HEK293 (cell line): ENCODE data around the gene ZFP36L1.

ENCODE experiments used
- HOXA7 ChIP-seq: sonication (generic); formaldehyde crosslinking; IDR thresholded peaks from 2 replicates; pipeline ENCODE4 v1.8.1; 2022; ENCODE audit warnings: missing genetic modification reagents, borderline replicate concordance
- KLF16 ChIP-seq: fragments of 450-650 bp; formaldehyde crosslinking; IDR thresholded peaks from 2 replicates; pipeline ENCODE4 v1.5.1; 2017; ENCODE audit warnings: missing biosample characterization, missing genetic modification characterization
- RBAK ChIP-seq: fragments of 450-650 bp; formaldehyde crosslinking; IDR thresholded peaks from 2 replicates; pipeline ENCODE4 v1.5.1; 2016; ENCODE audit warnings: missing biosample characterization, missing genetic modification characterization
- REST ChIP-seq: fragments of 450-650 bp; formaldehyde crosslinking; IDR thresholded peaks from 2 replicates; pipeline ENCODE4 v1.5.1; 2016; ENCODE audit warnings: missing biosample characterization, missing genetic modification characterization
- ZBTB8A ChIP-seq: fragments of 450-650 bp; formaldehyde crosslinking; IDR thresholded peaks from 2 replicates; pipeline ENCODE4 v1.5.1; 2016; ENCODE audit warnings: missing biosample characterization, missing genetic modification characterization
- ZNF133 ChIP-seq: fragments of 450-650 bp; formaldehyde crosslinking; IDR thresholded peaks from 2 replicates; pipeline ENCODE4 v1.5.1; 2016; ENCODE audit warnings: missing biosample characterization, missing genetic modification characterization
- ZNF140 ChIP-seq: fragments of 450-650 bp; formaldehyde crosslinking; IDR thresholded peaks from 2 replicates; pipeline ENCODE4 v1.5.1; 2016; ENCODE audit warnings: missing biosample characterization, missing genetic modification characterization
- ZNF24 ChIP-seq: fragments of 450-650 bp; formaldehyde crosslinking; IDR thresholded peaks from 2 replicates; pipeline ENCODE4 v1.5.1; 2016; ENCODE audit warnings: missing biosample characterization, missing genetic modification characterization
- ZNF274 ChIP-seq, 2 experiments: fragments of 200-500 bp in 1 of 2; fragments of 450-650 bp in 1 of 2; sonication (Bioruptor generic) in 1 of 2; formaldehyde crosslinking in 1 of 2; IDR thresholded peaks; 2 replicates each; pipeline versions ENCODE4 v1.5.1 to v1.6.1; 2014 to 2016; ENCODE audit warnings: borderline replicate concordance in 1 of 2, inconsistent platforms in 1 of 2, low read length in 1 of 2, missing biosample characterization in 1 of 2, missing genetic modification characterization in 1 of 2
- ZNF549 ChIP-seq: fragments of 450-650 bp; IDR thresholded peaks from 2 replicates; pipeline ENCODE4 v1.5.1; 2018; ENCODE audit warnings: missing biosample characterization, missing genetic modification characterization, mild to moderate bottlenecking, inconsistent platforms, moderate library complexity
- ZNF639 ChIP-seq: fragments of 450-650 bp; formaldehyde crosslinking; IDR thresholded peaks from 2 replicates; pipeline ENCODE4 v1.5.1; 2016; ENCODE audit warnings: missing biosample characterization, missing genetic modification characterization
- ZNF707 ChIP-seq: fragments of 450-650 bp; formaldehyde crosslinking; IDR thresholded peaks from 2 replicates; pipeline ENCODE4 v1.5.1; 2016; ENCODE audit warnings: missing biosample characterization, missing genetic modification characterization
- ZNF837 ChIP-seq: fragments of 450-650 bp; formaldehyde crosslinking; IDR thresholded peaks from 2 replicates; pipeline ENCODE4 v1.5.1; 2016; ENCODE audit warnings: missing biosample characterization, missing genetic modification characterization
- TF ChIP-seq, protein P1 (sequence below): fragments of 450-650 bp; formaldehyde crosslinking; IDR thresholded peaks from 2 replicates; pipeline ENCODE4 v1.5.1; 2016; ENCODE audit warnings: missing biosample characterization, missing genetic modification characterization

GRCh38 chr14:68767248-68767645 is 25.6 kb downstream of the ZFP36L1 start:
- TF ChIP-seq ZNF133 (tag by site-specific recombination): no peak
- no peak for TF ChIP-seq ZBTB8A (tag by site-specific recombination)
- no peak for TF ChIP-seq KLF16 (tag by site-specific recombination)
- TF ChIP-seq ZNF24 (tag by site-specific recombination): no peak
- TF ChIP-seq, protein P1, sequence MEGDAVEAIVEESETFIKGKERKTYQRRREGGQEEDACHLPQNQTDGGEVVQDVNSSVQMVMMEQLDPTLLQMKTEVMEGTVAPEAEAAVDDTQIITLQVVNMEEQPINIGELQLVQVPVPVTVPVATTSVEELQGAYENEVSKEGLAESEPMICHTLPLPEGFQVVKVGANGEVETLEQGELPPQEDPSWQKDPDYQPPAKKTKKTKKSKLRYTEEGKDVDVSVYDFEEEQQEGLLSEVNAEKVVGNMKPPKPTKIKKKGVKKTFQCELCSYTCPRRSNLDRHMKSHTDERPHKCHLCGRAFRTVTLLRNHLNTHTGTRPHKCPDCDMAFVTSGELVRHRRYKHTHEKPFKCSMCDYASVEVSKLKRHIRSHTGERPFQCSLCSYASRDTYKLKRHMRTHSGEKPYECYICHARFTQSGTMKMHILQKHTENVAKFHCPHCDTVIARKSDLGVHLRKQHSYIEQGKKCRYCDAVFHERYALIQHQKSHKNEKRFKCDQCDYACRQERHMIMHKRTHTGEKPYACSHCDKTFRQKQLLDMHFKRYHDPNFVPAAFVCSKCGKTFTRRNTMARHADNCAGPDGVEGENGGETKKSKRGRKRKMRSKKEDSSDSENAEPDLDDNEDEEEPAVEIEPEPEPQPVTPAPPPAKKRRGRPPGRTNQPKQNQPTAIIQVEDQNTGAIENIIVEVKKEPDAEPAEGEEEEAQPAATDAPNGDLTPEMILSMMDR (tag by site-specific recombination): no peak
- TF ChIP-seq HOXA7 (CRISPR knock-in tag): no peak
- TF ChIP-seq ZNF639 (tag by site-specific recombination): no peak
- TF ChIP-seq ZNF274 (IDR thresholded peaks at IDR 0.05; ENCODE audit: low read length): no peak
- TF ChIP-seq ZNF274 (tag by site-specific recombination; IDR thresholded peaks at IDR 0.05; ENCODE audit: borderline replicate concordance): no peak
- no peak for TF ChIP-seq REST (tag by site-specific recombination)
- TF ChIP-seq ZNF549 (tag by site-specific recombination): no peak
- no peak for TF ChIP-seq ZNF707 (tag by site-specific recombination)
- TF ChIP-seq RBAK: no peak
- no peak for TF ChIP-seq ZNF140 (tag by site-specific recombination)
- TF ChIP-seq ZNF837: no peak
